PC-9 (cell line): ENCODE data around the gene UBE2L5. TPM values are rescaled to one million over a fixed set of nuclear protein-coding genes. Genes with fewer than 3 reads are reported as not detected.

ENCODE experiments used
- BruUV-seq: library from RNA; stranded (reverse); fragments of 400-500 nt; replicated peaks from 2 replicates; lab custom pipeline; 2021; lab: Mats Ljungman, UMichigan
- CTCF ChIA-PET: fragments of 300-600 bp; sonication (Branson Sonifier 250); formaldehyde crosslinking; loops from one replicate; lab custom pipeline; 2022; ENCODE audit warnings: antibody characterized with exemption; lab: Charles Lee
- POLR2A ChIA-PET: fragments of 300-600 bp; sonication (Branson Sonifier 250); formaldehyde crosslinking; loops from one replicate; lab custom pipeline; 2022; ENCODE audit warnings: antibody characterized with exemption; ENCODE audit not compliant: unreplicated experiment; lab: Charles Lee
- DNase-seq, 2 experiments: peaks; one replicate each; pipeline versions ENCODE4 v3.0.0 to v3.0.0-alpha.2; 2015 to 2022; ENCODE audit warnings: mixed read lengths in 1 of 2
- H2AFZ ChIP-seq: fragments of 200-600 bp; sonication (generic); 2 replicates; pipeline ENCODE4 v1.8.1; 2017; ENCODE audit warnings: antibody characterized with exemption
- H3F3A ChIP-seq: fragments of 200-600 bp; sonication (generic); 2 replicates; pipeline ENCODE4 v1.8.1; 2017; ENCODE audit warnings: antibody characterized with exemption, mild to moderate bottlenecking, low read depth; ENCODE audit not compliant: insufficient read depth
- H3K27ac ChIP-seq: fragments of 200-600 bp; sonication (generic); 2 replicates; pipeline ENCODE4 v1.6.1; 2016; ENCODE audit warnings: mixed run types
- H3K27me3 ChIP-seq: fragments of 200-600 bp; sonication (generic); 2 replicates; pipeline ENCODE4 v1.6.1; 2016; ENCODE audit warnings: low read depth, mixed run types; ENCODE audit not compliant: insufficient read depth
- H3K36me3 ChIP-seq: fragments of 200-600 bp; sonication (generic); 2 replicates; pipeline ENCODE4 v1.6.1; 2016; ENCODE audit warnings: low read depth, mixed run types
- H3K4me1 ChIP-seq: fragments of 200-600 bp; sonication (generic); replicated peaks from 2 replicates; pipeline ENCODE4 v1.6.1; 2016; ENCODE audit warnings: mixed run types; ENCODE audit not compliant: insufficient read depth
- H3K4me2 ChIP-seq: fragments of 200-600 bp; sonication (generic); 2 replicates; pipeline ENCODE4 v1.6.1; 2017; ENCODE audit warnings: mixed run types
- H3K4me3 ChIP-seq: fragments of 200-600 bp; sonication (generic); 2 replicates; pipeline ENCODE4 v1.6.1; 2016; ENCODE audit warnings: mixed run types
- H3K79me2 ChIP-seq: fragments of 200-600 bp; sonication (generic); 2 replicates; pipeline ENCODE4 v1.6.1; 2017; ENCODE audit warnings: low read depth, mixed run types
- H3K9me2 ChIP-seq: fragments of 200-600 bp; sonication (generic); 2 replicates; pipeline ENCODE4 v1.8.1; 2017; ENCODE audit warnings: mild to moderate bottlenecking; ENCODE audit not compliant: insufficient read depth
- H3K9me3 ChIP-seq: fragments of 200-600 bp; sonication (generic); 2 replicates; pipeline ENCODE4 v1.8.1; 2016; ENCODE audit warnings: low read depth; ENCODE audit not compliant: insufficient read depth
- H4K20me1 ChIP-seq: fragments of 200-600 bp; sonication (generic); 2 replicates; pipeline ENCODE4 v1.8.1; 2017; ENCODE audit not compliant: insufficient read depth
- CTCF ChIP-seq: fragments of 200-600 bp; sonication (generic); conservative IDR thresholded peaks from 2 replicates; pipeline ENCODE4 v1.6.1; 2017; ENCODE audit warnings: mixed run types, antibody characterized with exemption, mild to moderate bottlenecking, moderate library complexity
- EZH2 ChIP-seq: fragments of 200-600 bp; sonication (generic); IDR thresholded peaks from 2 replicates; pipeline ENCODE4 v1.8.0; 2017; ENCODE audit warnings: antibody characterized with exemption, low read depth
- intact Hi-C: fragments of 100-400 bp; cut with micrococcal nuclease; formaldehyde crosslinking; loops from one replicate; pipeline ENCODE4 v1.10.0; 2022; ENCODE audit not compliant: unreplicated experiment
- total RNA-seq: library from RNA; stranded (reverse); gene quantifications from 2 replicates; pipeline ENCODE4 v1.2.3, GENCODE V29; 2021

The UBE2L5 gene
- total RNA-seq, 1 experiment from 2014 or later: not detected

GRCh38 chr13:30409886-30410704 is 12.2 kb upstream of the UBE2L5 start:
- Histone ChIP-seq H3K36me3 (no peaks in the 10 kb centered on the region), H3K4me3 (no peak overlapping the region), H3K27ac (no peak overlapping the region), H3K79me2 (no peaks in the 10 kb centered on the region), H3K9me2 (no peaks in the 10 kb centered on the region), H3K9me3 (no peaks in the 10 kb centered on the region), H3K4me2 (no peak overlapping the region), H4K20me1 (no peaks in the 10 kb centered on the region), H3K27me3 (no peaks in the 10 kb centered on the region), H3K4me1 (0 out of 2 replicates have a peak, but pooled peaks cover 2% of the 10 kb centered on the region), H2AFZ (no peak overlapping the region), H3F3A (0 out of 2 replicates have a peak, but pooled peaks cover 13% of the 10 kb centered on the region)
- CTCF ChIA-PET: no interaction called here
- no peak for TF ChIP-seq CTCF
- no peak for TF ChIP-seq EZH2
- BruUV-seq: no TSS peak
- DNase-seq: no peak
- intact Hi-C loops: no loop called here
- POLR2A ChIA-PET: no interaction called here

GRCh38 chr13:30410705-30411125 is 11.6 kb upstream of the UBE2L5 start:
- no TSS peak for BruUV-seq
- H2AFZ ChIP-seq: no peak overlapping the region
- ChIA-PET POLR2A (no interaction called here), CTCF (no interaction called here)
- no peaks in the 10 kb centered on the region for H3K79me2 ChIP-seq
- H3K27me3 ChIP-seq: no peaks in the 10 kb centered on the region
- 0 out of 2 replicates have a peak, but pooled peaks cover 2% of the 10 kb centered on the region for H3K4me1 ChIP-seq
- no peaks in the 10 kb centered on the region for H3K9me2 ChIP-seq
- no peaks in the 10 kb centered on the region for H3K36me3 ChIP-seq
- TF ChIP-seq CTCF (no peak), EZH2 (no peak)
- H3F3A ChIP-seq: 0 out of 2 replicates have a peak, but pooled peaks cover 13% of the 10 kb centered on the region
- no peak overlapping the region for H3K4me2 ChIP-seq
- intact Hi-C loops: no loop called here
- no peaks in the 10 kb centered on the region for H4K20me1 ChIP-seq
- H3K27ac ChIP-seq: no peak overlapping the region
- H3K9me3 ChIP-seq: no peaks in the 10 kb centered on the region
- H3K4me3 ChIP-seq: no peak overlapping the region
- DNase-seq: no peak

GRCh38 chr13:30412346-30412745 is 9.9 kb upstream of the UBE2L5 start:
- Histone ChIP-seq H3F3A (0 out of 2 replicates have a peak, but pooled peaks cover 13% of the 10 kb centered on the region), H3K27ac (no peak overlapping the region), H4K20me1 (no peaks in the 10 kb centered on the region), H3K27me3 (no peaks in the 10 kb centered on the region), H3K4me2 (no peak overlapping the region), H3K79me2 (no peaks in the 10 kb centered on the region), H3K4me3 (no peak overlapping the region), H3K36me3 (no peaks in the 10 kb centered on the region), H2AFZ (no peak overlapping the region), H3K4me1 (0 out of 2 replicates have a peak, but pooled peaks cover 2% of the 10 kb centered on the region), H3K9me3 (no peaks in the 10 kb centered on the region), H3K9me2 (no peaks in the 10 kb centered on the region)
- DNase-seq: no peak
- TF ChIP-seq CTCF (no peak), EZH2 (no peak)
- intact Hi-C loops: no loop called here
- BruUV-seq: no TSS peak
- POLR2A ChIA-PET: no interaction called here
- CTCF ChIA-PET: no interaction called here
